NAMALWA (cell line): ENCODE results near the gene BRD7.

Source experiments
- DNase-seq: peaks from one replicate; pipeline ENCODE4 v3.0.0-alpha.2; 2015; ENCODE audit warnings: low spot score

The BRD7 gene

DNA sequence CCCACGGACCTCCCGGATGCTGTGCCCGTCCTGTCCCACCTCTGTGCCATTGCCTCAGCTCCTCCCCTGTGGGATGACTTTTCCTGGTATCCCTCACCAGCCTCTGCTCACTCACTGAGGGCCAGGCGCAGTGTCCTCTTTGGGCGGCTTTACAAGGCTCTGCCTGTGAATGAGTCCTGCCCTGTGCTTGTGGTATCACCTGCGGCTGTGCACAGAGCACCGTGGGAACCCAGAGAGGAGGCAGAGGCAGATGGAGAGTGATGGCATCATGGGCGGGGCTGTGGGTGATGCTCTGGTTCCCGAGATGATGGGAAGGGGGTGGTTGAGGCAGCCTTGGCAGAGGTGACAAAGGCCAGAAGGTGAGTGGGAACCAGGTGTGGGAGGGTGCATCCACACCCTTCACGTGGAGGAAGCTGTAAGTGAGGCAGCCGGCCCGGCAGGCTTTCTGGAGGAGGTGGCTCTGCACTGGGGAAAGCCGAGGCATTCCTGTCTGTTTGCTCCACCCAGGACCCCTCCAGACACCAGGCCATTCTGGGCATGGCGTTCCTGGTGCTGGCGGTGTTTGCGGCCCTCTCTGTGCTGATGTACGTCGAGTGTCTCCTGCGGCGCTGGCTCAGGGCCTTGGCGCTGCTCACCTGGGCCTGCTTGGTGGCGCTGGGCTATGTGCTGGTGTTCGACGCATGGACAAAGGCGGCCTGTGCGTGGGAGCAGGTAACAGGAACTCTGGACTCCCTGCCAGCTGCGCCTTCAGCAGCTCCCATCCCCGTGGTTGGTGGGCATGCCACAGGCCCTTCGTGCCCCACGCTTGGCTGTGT is 78.6 kb downstream of the BRD7 start:
- DNase-seq = no peak

DNA sequence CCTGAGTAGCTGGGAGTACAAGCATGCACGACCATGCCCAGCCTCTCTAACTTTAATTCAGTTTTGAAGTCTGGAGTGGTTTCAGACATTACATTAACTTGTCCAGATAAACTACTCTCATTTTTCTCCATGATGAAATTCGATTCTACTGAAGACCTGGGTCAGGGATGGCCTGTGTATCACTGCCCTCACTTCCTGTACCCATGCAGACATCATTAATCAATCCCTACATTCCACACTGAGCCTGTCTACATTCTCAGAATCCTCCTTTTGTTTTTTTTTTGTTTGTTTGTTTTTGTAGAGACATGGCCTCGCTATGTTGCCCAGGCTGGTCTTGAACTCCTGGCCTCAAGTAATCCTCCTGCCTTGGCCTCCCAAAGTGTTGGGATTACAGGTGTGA is 79.9 kb downstream of the BRD7 start:
- DNase-seq = no peak

DNA sequence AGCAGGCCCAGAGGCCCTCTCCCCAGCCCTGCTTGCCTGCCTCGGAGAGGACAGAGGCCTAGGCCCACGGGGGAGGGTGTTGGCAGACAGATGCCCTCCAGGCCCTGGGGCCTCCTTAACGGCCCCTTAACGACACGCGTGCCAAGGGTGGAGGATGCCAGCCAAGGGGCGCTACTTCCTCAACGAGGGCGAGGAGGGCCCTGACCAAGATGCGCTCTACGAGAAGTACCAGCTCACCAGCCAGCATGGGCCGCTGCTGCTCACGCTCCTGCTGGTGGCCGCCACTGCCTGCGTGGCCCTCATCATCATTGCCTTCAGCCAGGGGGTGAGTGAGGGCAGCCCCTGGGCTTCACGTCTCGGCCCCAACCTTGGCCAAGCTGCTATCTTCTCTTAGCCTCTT is 80.8 kb downstream of the BRD7 start:
- no peak for DNase-seq

DNA sequence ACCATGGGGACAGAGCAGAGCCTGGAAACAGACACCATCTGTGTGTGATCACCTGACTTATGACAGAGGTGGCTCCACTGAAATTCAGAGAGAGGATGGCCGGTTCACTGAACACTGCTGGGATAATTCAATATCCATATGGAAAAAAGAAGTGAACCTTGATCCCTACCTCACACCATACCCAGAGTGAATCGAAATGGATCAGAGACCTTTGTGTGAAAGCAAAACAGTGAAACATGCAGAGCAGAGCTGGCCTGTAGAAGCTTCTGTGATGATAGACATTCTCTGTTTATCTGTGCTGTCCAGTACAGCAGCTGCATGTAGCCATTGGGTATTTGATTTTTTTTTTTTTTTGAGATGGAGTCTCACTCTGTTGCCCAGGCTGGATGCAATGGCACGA is 82.1 kb downstream of the BRD7 start:
- no peak for DNase-seq

DNA sequence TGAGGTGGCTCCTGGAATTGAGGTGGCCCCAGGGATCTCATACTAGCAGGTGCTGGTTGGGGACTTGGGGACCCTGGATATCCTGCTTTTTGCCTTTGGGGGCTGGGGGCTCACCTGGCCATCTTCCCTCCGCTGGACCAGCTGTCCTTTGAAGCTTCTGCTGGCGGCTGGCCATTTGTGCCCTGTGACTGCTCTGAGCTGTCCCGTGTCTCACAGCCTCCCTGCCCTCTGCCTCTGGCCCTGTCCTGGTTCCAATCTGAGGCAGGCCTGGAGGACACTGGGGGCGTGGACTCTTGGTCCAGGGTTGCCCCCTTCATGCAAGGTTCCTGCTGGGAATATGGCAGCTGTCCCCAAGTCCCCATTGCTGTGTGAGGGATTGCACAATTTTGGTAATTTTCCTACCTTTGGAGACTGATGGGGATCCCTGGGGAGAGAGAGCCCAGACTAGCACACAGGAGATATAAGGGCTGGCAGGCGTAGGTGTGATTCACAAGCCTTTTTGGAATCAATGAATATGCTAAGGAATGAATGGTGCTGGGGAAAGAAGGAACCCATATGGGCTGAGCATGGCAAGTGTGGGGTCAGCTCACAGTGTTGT is 83.3 kb downstream of the BRD7 start:
- no peak for DNase-seq

DNA sequence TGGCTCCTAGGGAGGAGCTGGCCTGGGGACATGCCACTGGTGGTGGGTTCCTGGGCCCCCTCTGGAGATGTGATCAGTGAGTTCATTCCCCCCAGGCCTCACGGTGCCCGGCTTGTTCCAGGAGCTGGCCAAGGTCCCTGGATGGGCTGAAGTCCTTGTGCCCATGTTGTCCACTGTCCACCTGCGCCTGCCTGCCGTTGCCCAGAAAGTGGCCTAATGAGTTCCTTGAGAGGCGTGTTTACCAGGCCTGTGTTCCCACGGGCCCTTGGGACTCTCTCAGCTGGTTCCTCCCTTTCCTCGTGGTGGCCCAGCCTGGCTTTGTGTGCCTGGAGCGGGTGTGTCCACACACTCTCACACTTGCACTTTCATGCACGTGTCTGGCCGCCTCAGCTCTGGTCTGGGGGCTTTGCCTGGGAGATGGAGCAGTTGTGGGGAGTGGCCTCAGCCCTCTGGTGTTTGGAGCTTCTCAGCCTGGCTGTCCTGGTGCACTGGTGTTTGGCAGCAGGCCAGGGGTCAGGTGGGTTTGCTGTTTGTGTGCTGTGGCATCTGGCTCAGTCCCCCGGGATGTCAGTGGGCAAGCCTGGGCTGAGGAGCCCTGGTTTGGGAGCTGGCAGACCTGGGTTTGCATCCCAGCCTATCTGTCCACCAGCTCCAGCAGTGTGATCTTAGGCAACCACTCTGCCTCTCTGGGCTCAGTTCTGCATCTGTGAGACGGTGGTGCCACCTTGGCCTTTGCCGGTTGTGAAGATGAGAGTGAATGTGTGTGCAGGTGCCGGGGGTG is 84.5 kb downstream of the BRD7 start:
- DNase-seq = peak; percentile 81

DNA sequence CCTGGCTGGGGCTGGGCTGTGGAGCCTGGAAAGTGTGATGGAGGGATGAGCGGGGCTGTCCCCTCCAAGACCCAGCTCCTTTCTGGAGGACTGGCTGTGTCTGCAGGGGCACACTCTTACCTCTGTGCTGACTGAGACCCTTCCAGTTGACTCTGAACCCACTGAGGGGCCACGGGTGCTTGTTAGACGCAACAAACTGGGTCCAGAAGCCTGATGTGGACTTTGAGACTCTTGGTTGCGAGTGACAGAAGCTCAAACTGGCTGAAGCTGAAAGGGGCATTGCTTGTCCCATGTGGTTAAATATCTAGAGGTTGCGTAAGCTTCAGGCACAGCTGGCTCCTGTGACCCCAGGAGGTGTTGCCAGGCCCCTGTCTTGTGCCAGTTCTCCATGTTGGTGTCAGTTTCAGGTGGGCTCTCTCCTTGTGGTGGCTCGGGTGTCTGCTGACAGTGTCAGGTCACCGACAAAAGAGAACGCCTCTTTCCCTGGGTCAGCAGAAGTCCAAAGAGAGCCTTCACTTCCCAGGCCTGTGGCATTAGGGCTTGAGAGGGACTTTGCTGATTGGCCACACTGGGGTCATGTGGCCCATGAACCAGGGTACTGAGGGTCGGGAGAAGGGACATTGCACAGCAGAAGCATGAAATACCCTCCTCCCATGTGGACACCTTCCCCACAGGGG is 85.7 kb downstream of the BRD7 start:
- peak; percentile 64 for DNase-seq

DNA sequence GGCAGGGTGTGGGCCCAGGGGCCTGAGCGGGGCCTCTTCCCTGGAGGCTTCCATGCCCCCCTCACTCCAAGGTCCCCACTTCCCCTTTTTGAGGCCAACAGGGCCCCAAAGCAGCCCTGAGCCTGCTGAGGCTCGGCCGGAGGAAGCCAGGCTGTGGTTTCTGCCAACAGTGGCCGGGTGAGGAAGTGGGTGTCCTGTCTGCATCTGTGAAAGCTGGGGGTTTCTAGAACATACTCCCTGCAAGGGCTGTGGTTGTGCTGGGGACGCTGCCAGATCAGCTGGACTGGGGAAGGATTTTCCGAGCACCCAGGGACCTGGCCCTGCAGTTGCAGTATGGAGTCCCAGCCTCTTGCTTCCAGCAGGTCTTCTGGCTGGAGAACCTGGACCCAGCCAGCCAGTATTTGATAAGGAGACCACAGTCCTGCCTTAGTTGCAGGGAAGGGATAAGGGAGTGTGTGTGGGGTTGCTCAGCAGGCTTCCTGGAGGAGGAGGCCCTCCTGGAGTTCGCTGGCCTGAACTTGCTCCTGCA is 86.7 kb downstream of the BRD7 start:
- DNase-seq = peak; percentile 91

DNA sequence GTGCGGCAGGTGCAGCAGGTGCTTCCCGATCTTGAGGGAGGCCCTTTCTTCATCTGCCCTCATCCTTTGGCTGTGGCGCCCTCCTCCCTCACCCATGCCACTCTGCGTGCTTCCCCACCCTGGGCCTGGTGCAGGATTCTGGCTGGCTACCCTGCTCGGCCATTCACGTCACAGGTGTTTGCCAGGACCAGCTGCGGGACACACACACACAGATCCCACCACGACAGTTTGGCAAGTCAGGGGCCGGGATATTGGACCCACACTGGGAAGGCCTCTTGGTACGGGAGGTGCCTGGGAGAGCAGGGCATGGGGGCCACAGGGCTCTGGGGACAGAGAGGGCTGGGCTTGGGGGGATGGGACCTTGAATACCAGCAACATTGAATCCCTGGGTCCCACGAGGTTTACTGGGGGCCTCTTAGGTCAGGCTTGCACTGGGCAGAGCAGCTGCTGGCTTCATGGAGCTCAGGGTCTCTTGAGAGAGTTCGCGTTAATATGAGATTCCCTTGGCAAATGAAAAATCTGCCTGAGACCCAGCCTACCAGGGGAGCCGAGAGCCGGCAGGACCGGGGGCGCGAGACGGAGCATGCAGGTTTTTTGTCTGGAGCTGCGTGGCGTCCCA is 87.3 kb downstream of the BRD7 start:
- no peak for DNase-seq

DNA sequence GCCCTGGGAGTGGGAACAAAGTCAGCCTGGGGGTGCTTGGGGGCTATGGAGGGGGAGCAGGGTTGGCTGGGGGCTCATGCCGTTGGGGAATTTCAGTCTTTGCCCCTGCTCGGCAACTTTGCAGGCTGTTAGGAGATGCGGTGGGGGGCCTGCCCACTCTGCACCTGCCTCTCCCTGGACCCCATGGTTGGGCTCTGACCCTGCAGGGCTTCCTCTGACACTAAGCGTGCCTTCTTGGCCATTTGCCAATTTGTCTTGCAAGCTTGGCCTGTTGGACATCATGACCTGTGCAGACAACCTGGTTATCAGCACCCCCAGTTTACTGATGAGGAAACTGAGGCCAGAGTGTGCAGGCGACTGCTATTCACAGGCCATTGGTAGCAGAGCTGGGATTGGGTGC is 87.9 kb downstream of the BRD7 start:
- DNase-seq = no peak

DNA sequence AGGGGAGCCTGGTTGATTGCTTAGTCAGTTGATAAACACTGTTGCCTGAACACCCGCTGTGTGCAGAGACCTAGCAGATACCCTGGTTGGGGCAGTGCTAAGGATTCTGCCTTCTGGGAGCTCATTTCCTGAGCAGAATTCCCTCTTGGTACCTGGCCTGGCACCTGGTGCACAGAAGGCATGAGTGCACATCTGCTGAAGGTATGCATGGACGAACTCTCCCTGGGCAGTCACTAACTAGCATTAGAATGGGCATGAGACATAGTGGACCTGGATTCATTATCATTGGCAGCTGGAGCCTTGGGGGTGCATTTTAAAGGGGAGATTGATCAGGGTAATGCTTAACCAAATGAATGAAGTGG is 89.3 kb downstream of the BRD7 start:
- no peak for DNase-seq

DNA sequence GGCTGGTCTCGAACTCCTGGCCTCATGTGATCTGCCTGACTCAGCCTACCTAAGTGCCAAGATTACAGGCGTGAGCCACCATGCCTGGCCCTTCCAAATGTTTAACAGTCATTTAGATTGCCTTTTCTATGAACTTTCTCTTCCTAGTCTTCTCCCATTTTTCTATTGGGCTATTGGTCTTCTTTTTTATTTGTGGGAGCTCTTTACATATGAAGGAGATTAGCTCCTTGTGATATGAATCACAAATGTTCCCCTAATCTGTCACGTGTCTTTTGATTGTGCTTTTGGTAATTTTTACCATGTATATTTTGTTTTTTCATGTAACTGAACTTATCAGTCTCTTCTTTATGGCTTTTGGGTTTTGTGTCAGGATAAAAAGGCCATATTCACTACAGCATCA is 90.5 kb downstream of the BRD7 start:
- DNase-seq = no peak

DNA sequence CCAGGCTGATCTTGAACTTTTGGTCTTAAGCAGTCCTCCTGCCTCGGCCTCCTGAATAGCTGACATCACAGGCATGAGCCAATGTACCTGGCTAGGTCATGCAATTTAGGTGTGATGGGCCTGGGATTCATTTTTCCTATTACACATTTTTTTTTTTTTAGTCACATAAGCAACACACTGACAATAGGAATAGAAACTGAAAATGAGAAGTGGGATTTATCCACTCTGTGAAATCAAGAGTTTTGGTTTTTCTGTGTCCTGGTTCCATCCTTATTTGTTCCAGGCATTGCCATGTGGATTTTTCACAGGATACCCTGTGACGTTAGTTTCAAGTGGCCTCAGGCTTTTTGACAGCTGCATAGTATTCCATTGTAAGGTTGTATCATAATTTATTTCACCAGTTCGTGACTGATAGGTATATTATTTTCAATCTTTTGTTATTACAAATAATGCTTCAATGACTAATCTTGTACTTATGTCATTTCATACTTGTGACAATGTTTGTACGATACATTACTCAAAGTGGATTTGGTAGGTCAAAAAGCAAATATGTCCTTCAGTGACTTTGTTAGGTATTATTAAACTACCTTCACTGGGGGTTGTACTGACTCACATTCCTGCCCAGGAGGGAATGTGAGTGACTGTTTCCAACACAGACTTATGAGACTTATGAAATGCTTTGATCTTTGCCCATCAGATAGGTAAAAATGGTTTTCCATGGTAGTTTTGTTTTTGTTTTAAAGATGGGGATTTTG is 91.8 kb downstream of the BRD7 start:
- no peak for DNase-seq

DNA sequence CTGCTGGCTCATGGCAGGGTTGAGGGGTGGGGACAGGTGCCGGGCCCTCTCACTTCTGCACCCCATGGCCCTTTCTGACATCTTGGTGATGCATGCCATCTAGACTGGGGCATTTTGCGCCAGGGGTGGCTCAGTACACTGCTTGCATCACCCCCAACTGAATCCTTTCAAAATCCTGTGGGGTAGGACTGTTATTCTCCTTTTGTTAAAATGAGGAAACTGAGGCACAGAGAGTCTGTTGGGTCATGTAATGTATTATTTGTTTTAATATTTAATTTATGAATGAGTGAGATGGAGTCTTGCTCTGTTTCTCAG is 92.5 kb downstream of the BRD7 start:
- DNase-seq = no peak

DNA sequence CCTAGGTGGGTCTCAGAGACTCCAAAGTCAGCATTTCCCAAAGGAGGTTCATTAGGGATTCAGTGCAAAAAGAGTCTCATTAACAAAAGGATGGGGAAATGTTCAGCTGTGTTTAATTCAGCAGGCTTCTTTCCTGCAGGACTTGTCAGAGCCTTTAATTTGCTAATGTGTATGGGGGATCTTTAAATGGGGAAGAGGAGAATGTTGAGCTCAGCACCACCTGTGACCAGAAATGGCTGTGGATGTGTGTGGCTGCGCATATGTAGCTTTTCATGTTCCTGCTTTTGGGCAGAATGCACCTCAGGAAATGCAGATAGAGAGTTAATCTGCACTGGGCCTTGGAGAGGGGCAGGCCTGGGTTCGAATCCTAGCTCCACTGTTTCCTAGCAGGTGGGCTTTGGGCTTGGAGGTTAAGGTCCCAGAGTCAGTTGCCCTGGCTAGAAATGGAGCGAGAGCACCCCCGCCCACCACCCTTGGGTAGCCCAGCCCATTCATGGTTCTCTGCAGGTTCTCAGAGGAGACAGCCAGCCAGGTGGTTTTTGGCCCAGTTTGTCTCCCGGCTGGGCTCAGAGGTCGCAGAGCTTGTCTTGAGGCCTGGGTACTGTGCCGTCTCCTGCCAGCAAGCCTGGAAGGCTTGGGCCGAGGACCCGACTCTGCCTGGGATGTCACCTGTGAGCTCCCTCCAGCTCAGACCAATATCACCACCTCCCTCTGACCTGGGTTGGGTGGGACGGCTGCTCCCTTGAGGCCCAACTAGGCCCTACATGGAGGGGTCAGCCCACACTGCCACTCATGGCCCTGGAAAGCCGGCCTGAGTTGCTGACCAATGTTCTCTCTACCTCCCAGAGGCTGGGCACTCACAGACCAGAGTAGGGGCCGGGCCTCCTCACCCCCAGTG is 93.1 kb downstream of the BRD7 start:
- peak; percentile 36 for DNase-seq

DNA sequence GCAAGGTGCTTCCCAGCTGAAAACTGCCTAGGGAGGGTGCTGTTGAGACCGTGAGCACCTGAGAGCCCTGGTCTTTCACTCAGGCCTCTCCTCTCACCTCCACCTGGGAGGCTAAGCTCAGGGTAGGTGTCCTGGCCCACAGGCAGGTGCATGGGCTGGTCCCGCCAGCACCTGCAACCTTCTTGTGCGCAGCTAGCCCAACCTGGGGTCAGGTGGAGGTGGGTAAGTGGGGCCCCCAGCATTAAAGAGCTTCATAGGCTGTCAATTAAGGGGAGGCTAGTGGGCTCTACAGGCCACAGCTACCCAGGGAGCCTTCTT is 93.7 kb downstream of the BRD7 start:
- no peak for DNase-seq

DNA sequence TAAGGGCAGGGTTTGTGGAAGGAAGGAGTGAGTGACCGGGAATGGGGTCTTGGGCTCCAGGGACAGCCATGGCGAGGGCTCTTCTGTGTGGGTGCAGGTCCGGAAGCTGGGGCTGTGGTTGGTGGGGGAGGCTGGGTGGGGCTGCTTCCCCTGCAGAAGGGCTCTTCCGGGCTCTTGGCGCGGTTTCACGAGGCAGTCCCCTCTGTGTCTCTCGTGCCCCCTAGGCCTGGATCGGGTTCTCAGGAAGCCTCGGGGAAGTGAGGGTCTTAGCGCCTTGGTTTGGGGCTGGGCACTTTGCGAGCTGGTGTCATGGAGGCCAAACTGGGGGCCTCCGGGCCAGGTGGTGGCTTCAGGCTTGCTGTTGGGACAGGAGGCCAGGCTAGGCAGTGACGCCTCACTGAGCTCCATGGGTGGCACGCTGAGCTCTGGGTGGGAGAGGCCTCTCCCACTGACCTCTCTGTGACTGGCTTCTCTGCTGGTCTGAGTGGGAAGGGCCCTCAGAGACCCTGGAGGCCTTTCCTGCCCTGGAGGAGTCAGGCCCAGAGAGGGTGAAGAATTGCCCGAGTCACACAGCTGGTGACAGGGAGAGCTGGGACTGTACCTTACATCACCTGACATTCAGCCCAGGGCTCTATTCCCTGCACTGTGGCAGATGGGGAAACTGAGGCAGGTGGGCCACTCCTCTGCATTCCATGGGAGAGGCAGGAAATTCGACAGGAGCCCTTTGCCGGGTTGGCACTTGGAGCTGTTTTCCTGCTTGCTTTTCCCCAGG is 94.3 kb downstream of the BRD7 start:
- peak; percentile 60 for DNase-seq

DNA sequence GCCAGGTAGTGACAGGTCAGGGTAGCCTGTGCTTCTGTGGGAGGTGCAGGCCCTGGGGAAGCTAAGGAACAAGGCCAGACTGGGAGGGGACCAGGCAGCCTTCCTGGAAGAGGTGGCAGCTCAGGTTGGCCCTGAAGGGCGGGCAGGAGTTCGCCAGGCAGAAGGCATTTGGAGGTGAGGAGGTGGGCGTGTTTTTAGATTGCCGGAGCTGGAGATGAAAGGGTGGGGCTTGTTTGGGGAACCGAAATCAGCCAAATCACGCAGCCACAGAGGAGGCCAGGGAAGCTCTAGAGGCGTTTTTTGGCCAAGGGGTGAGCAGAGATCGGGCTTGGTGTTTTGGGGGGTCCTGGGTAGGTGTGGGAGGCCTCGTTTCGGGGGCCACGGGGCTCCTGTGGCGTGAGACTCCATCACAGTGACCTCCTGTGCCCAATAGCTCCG is 94.9 kb downstream of the BRD7 start:
- DNase-seq = peak; percentile 91

DNA sequence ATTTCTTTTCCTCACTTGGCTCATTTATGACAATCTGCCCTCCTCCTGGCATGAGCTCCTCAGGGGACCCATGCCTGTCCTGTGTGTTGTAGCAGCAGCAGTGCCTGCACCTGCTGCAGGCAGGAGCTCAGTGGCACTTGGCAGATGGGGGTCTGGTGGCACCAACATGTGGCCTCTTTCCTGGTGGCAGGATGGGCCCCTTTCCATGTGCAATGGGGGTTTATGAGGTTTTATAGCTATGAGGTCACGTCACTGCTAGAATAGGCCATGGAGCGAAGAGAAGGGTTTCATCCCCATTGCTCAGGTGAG is 95.5 kb downstream of the BRD7 start:
- DNase-seq = no peak
